HepG2 (cell line): ENCODE measurements around the gene ZNF526. TPM values are rescaled to one million over a fixed set of nuclear protein-coding genes. Genes with fewer than 3 reads are reported as not detected.
A peak's percentile ranks its signal among the peaks of the same experiment; 100 is the strongest.

Experiments
- EEA1 ChIP-seq: sonication (generic); formaldehyde crosslinking; IDR thresholded peaks from 2 replicates; pipeline ENCODE4 v1.5.1; 2020; ENCODE audit warnings: mild to moderate bottlenecking, missing genetic modification reagents, borderline replicate concordance
- HMGXB4 ChIP-seq, 2 experiments: sonication (generic) in 1 of 2; formaldehyde crosslinking in 1 of 2; IDR thresholded peaks; 2 replicates each; pipeline versions ENCODE4 v1.4.0 to v1.6.1; 2018 to 2020; ENCODE audit warnings: missing genetic modification reagents in 2 of 2, borderline replicate concordance in 1 of 2, low read depth in 1 of 2, mild to moderate bottlenecking in 1 of 2, missing biosample characterization in 1 of 2
- KIAA2018 ChIP-seq: sonication (generic); formaldehyde crosslinking; IDR thresholded peaks from 2 replicates; pipeline ENCODE4 v1.5.0; 2020; ENCODE audit warnings: mild to moderate bottlenecking, missing genetic modification reagents, borderline replicate concordance
- MNT ChIP-seq: fragments of 450-650 bp; IDR thresholded peaks from 2 replicates; pipeline ENCODE4 v1.6.1; 2016
- MXD1 ChIP-seq: sonication (generic); formaldehyde crosslinking; IDR thresholded peaks from 2 replicates; pipeline ENCODE4 v1.4.0; 2020; ENCODE audit warnings: mild to moderate bottlenecking, missing genetic modification reagents
- MYC ChIP-seq: sonication (generic); formaldehyde crosslinking; IDR thresholded peaks from 2 replicates; pipeline ENCODE4 v1.9.0; 2021; ENCODE audit warnings: missing genetic modification reagents, borderline replicate concordance
- UBTF ChIP-seq: sonication (generic); formaldehyde crosslinking; IDR thresholded peaks from 2 replicates; pipeline ENCODE4 v1.4.0; 2020; ENCODE audit warnings: mild to moderate bottlenecking, missing genetic modification reagents
- ZNF10 ChIP-seq: sonication (generic); formaldehyde crosslinking; IDR thresholded peaks from 2 replicates; pipeline ENCODE4 v1.4.0; 2020; ENCODE audit warnings: mild to moderate bottlenecking, low read depth, missing genetic modification reagents, borderline replicate concordance
- ZNF503 ChIP-seq: sonication (generic); formaldehyde crosslinking; IDR thresholded peaks from 2 replicates; pipeline ENCODE4 v1.4.0; 2020; ENCODE audit warnings: missing genetic modification reagents
- polyA plus RNA-seq, 8 experiments: library from polyadenylated mRNA; depleted of rRNA in 3 of 8; stranded (reverse) in 7 of 8; unstranded in 1 of 8; fragments of >200 nt; fragmentation: Illumina TruSeq in 4 of 8; extraction: Trizol in 4 of 8; gene quantifications; 2 replicates each; pipeline versions ENCODE4 v1.2.1 to v1.2.3, GENCODE V29; 2011 to 2016; ENCODE audit warnings: low read depth in 4 of 8, missing spikeins in 1 of 8, mixed read lengths in 1 of 8; ENCODE audit not compliant: insufficient read depth in 1 of 8
- total RNA-seq, 5 experiments: library from RNA; depleted of rRNA; stranded (reverse); fragments of >200 nt; fragmentation: Illumina TruSeq; extraction: Trizol; gene quantifications; 2 replicates each; pipeline ENCODE4 v1.2.3, GENCODE V29; 2016; ENCODE audit warnings: low read depth in 1 of 5

ZNF526 gene
- total and polyA plus RNA-seq, 2 of the 13 experiments (the other 11 are each of a cell fraction or from before 2014, with no cell fraction given) = 3.3 to 8.4 TPM

- TF ChIP-seq ZNF503 (CRISPR knock-in tag) = no peak
- no peak for TF ChIP-seq HMGXB4 (CRISPR knock-in tag; IDR thresholded peaks at IDR 0.05; ENCODE audit: borderline replicate concordance in 1 of 2, low read depth in 1 of 2)
- TF ChIP-seq MXD1 (CRISPR knock-in tag) = no peak
- no peak for TF ChIP-seq UBTF
- TF ChIP-seq EEA1 = 0 out of 2 replicates have a peak, but pooled peaks have one; percentile 43
- peak; percentile 53; the same call in 1 of the 2 replicates for TF ChIP-seq MYC (CRISPR knock-in tag)
- 0 out of 2 replicates have a peak, but pooled peaks have one; percentile 50 for TF ChIP-seq MNT
- TF ChIP-seq KIAA2018 (CRISPR knock-in tag) = no peak
- TF ChIP-seq ZNF10 (CRISPR knock-in tag) = no peak
Measured at GRCh38 chr19:42252365-42253244, 32.5 kb downstream of the ZNF526 start (continued).
